Measurements from ENCODE around the gene ATG13.

GRCh38 chr11:46692450-46692849 lies 75.1 kb downstream of the ATG13 start:
- TF ChIP-seq POLR2A (IDR thresholded peaks at IDR 0.05; ENCODE audit: low read length) (no peak), GATA1 (IDR thresholded peaks at IDR 0.05; ENCODE audit: low read depth, low read length) (no peak)

All from erythroblast (primary cell).